Measurements from ENCODE around the gene SMIM26. TPM values are rescaled to one million over a fixed set of nuclear protein-coding genes. Genes with fewer than 3 reads are reported as not detected.

SMIM26 gene
- total and polyA plus RNA-seq, 2 of the 13 experiments (the other 11 are each of a cell fraction or from before 2014, with no cell fraction given), result 214 to 249 TPM

- TF ChIP-seq ZNF510 (CRISPR knock-in tag; IDR thresholded peaks at IDR 0.05; ENCODE audit: low read depth) (0 out of 2 replicates have a peak, but pooled peaks have one; percentile 69), TBX2 (CRISPR knock-in tag; IDR thresholded peaks at IDR 0.05; ENCODE audit: borderline replicate concordance) (peak; percentile 91), ZNF652 (CRISPR knock-in tag; IDR thresholded peaks at IDR 0.05; ENCODE audit: borderline replicate concordance, low read depth) (peak; percentile 39; the same call in 1 of the 2 replicates), SIX4 (CRISPR knock-in tag; IDR thresholded peaks at IDR 0.05) (peak; percentile 17; the same call in 1 of the 2 replicates), ZNF224 (CRISPR knock-in tag; IDR thresholded peaks at IDR 0.05) (peak; percentile 95), KDM2A (CRISPR knock-in tag; IDR thresholded peaks at IDR 0.05; ENCODE audit: borderline replicate concordance, low read depth) (peak; percentile 100), HBP1 (CRISPR knock-in tag; IDR thresholded peaks at IDR 0.05; ENCODE audit: low read depth) (peak; percentile 88), RFXANK (CRISPR knock-in tag; IDR thresholded peaks at IDR 0.05) (peak; percentile 60; the same call in 1 of the 2 replicates), ZNF512B (CRISPR knock-in tag; IDR thresholded peaks at IDR 0.05; ENCODE audit: borderline replicate concordance) (peak; percentile 82; the same call in 1 of the 2 replicates), ZNF142 (CRISPR knock-in tag; IDR thresholded peaks at IDR 0.05) (peak; percentile 89; the same call in 1 of the 2 replicates), EP300 (IDR thresholded peaks at IDR 0.05; ENCODE audit: low read depth in 2 of 2, low read length in 2 of 2) (peak in 1 of 2 experiments; percentile 54; a peak in 2 of 4 replicates), EP300 (CRISPR knock-in tag; IDR thresholded peaks at IDR 0.05; ENCODE audit: borderline replicate concordance) (peak; percentile 27; the same call in 1 of the 2 replicates), SUZ12 (IDR thresholded peaks at IDR 0.05; ENCODE audit: low read depth, low read length) (peak; percentile 35), PPARG (CRISPR knock-in tag; conservative IDR thresholded peaks at IDR 0.05) (peak; percentile 31), ZNF562 (CRISPR knock-in tag; IDR thresholded peaks at IDR 0.05; ENCODE audit: borderline replicate concordance) (no peak), ZNF414 (CRISPR knock-in tag; IDR thresholded peaks at IDR 0.05) (peak; percentile 90)
Measured at GRCh38 chr20:18566892-18567738, at the start of gene SMIM26 (continued).

All from HepG2 (cell line).